Panc1 (cell line): Measurements from ENCODE around the gene POLE. TPM values are rescaled to one million over a fixed set of nuclear protein-coding genes. Genes with fewer than 3 reads are reported as not detected.

ENCODE experiments used
- ATAC-seq: fragments of 200-7000 bp; cut with Tn5 transposase; 2 replicates; pipeline ENCODE4 v1.9.1; 2020; ENCODE audit warnings: mild to moderate bottlenecking, moderate library complexity
- BruUV-seq: library from RNA; stranded (reverse); fragments of 400-500 nt; replicated peaks from 2 replicates; lab custom pipeline; 2021; lab: Mats Ljungman, UMichigan
- CTCF ChIA-PET: fragments of 300-600 bp; sonication (Branson Sonifier 250); formaldehyde crosslinking; loops from one replicate; lab custom pipeline; 2022; ENCODE audit warnings: antibody characterized with exemption; lab: Charles Lee
- POLR2A ChIA-PET: fragments of 300-600 bp; sonication (Branson Sonifier 250); formaldehyde crosslinking; loops from one replicate; lab custom pipeline; 2022; ENCODE audit warnings: antibody characterized with exemption; lab: Charles Lee
- DNase-seq: peaks from one replicate; pipeline ENCODE4 v3.0.0-alpha.2; 2010; ENCODE audit warnings: low read depth, low spot score
- H3K27ac ChIP-seq: 2 replicates; pipeline ENCODE4 v1.5.1; 2011; ENCODE audit warnings: mild to moderate bottlenecking, low read length, inconsistent platforms
- H3K27me3 ChIP-seq: fragments of 200-500 bp; sonication (Bioruptor generic); 2 replicates; pipeline ENCODE4 v1.6.0; 2014; ENCODE audit warnings: low read length, inconsistent platforms; ENCODE audit not compliant: control insufficient read depth, insufficient read depth
- H3K36me3 ChIP-seq: fragments of 200-500 bp; sonication (Bioruptor generic); 2 replicates; pipeline ENCODE4 v1.5.1; 2014; ENCODE audit warnings: inconsistent platforms, mild to moderate bottlenecking, low read length, moderate library complexity; ENCODE audit not compliant: control insufficient read depth, insufficient read depth
- H3K4me1 ChIP-seq: 2 replicates; pipeline ENCODE4 v1.5.1; 2011; ENCODE audit warnings: inconsistent platforms, mild to moderate bottlenecking, low read length, moderate library complexity; ENCODE audit not compliant: control insufficient read depth, insufficient read depth
- H3K4me3 ChIP-seq, 2 experiments: 2 replicates each; pipeline ENCODE4 v1.5.1; 2011 to 2012; ENCODE audit warnings: low read depth in 2 of 2, low read length in 2 of 2, mild to moderate bottlenecking in 2 of 2, inconsistent platforms in 1 of 2, moderate library complexity in 1 of 2
- H3K9me3 ChIP-seq: fragments of 200-500 bp; sonication (Bioruptor generic); 2 replicates; pipeline ENCODE4 v1.5.1; 2014; ENCODE audit warnings: low read depth, mild to moderate bottlenecking, inconsistent platforms, low read length, moderate library complexity; ENCODE audit not compliant: control insufficient read depth, insufficient read depth
- CTCF ChIP-seq: fragments of 450-650 bp; IDR thresholded peaks from 2 replicates; pipeline ENCODE4 v1.5.1; 2017; ENCODE audit warnings: mild to moderate bottlenecking
- POLR2AphosphoS5 ChIP-seq: IDR thresholded peaks from 2 replicates; pipeline ENCODE4 v1.6.1; 2012; ENCODE audit warnings: mild to moderate bottlenecking, low read depth, low read length, moderate library complexity
- REST ChIP-seq, 2 experiments: IDR thresholded peaks; 2 replicates each; pipeline ENCODE4 v1.6.1; 2011 to 2012; ENCODE audit warnings: low read depth in 2 of 2, control low read depth in 1 of 2, low read length in 1 of 2, mild to moderate bottlenecking in 1 of 2, moderate library complexity in 1 of 2; ENCODE audit not compliant: insufficient read depth in 1 of 2
- SIN3A ChIP-seq: IDR thresholded peaks from 2 replicates; pipeline ENCODE4 v1.6.1; 2012; ENCODE audit warnings: low read depth, mild to moderate bottlenecking, low read length, moderate library complexity, borderline replicate concordance; ENCODE audit not compliant: insufficient read depth
- TCF7L2 ChIP-seq: IDR thresholded peaks from 2 replicates; pipeline ENCODE4 v1.6.1; 2011; ENCODE audit warnings: mild to moderate bottlenecking, low read depth, low read length, inconsistent platforms
- in situ Hi-C: cut with HindIII; loops from 2 replicates; pipeline ENCODE4 v1.10.0; 2016; ENCODE audit warnings: low sequenced_read_pairs, low pct_unique_long_range_greater_than_20kb
- intact Hi-C: fragments of 100-400 bp; cut with micrococcal nuclease; formaldehyde crosslinking; loops from one replicate; pipeline ENCODE4 v1.10.0; 2022; ENCODE audit not compliant: unreplicated experiment
- total RNA-seq: library from RNA; stranded (reverse); gene quantifications from one replicate; pipeline ENCODE4 v1.2.1, GENCODE V29; 2021; ENCODE audit not compliant: unreplicated experiment

The POLE gene
- total RNA-seq, 1 experiment from 2014 or later: 112 TPM

- no TSS peak for BruUV-seq
- no peak for TF ChIP-seq REST (IDR thresholded peaks at IDR 0.05; ENCODE audit: insufficient read depth in 1 of 2, low read depth in 2 of 2, low read length in 1 of 2)
- TF ChIP-seq CTCF: no peak
- TF ChIP-seq SIN3A: no peak
- TF ChIP-seq POLR2AphosphoS5: no peak
- no peak for TF ChIP-seq TCF7L2
- Histone ChIP-seq H3K36me3 (peaks cover 8% of the 10 kb centered on the region), H3K27me3 (no peaks in the 10 kb centered on the region), H3K27ac (no peak overlapping the region), H3K9me3 (no peaks in the 10 kb centered on the region), H3K4me1 (no peaks in the 10 kb centered on the region), H3K4me3 (no peak overlapping the region)
- in situ Hi-C loops (no loop called here), intact Hi-C loops (no loop called here)
- ChIA-PET POLR2A (no interaction called here), CTCF (no interaction called here)
- ATAC-seq (no peak), DNase-seq (no peak)
Observed at GRCh38 chr12:132635076-132635955, 51.8 kb downstream of the POLE start.

DNA sequence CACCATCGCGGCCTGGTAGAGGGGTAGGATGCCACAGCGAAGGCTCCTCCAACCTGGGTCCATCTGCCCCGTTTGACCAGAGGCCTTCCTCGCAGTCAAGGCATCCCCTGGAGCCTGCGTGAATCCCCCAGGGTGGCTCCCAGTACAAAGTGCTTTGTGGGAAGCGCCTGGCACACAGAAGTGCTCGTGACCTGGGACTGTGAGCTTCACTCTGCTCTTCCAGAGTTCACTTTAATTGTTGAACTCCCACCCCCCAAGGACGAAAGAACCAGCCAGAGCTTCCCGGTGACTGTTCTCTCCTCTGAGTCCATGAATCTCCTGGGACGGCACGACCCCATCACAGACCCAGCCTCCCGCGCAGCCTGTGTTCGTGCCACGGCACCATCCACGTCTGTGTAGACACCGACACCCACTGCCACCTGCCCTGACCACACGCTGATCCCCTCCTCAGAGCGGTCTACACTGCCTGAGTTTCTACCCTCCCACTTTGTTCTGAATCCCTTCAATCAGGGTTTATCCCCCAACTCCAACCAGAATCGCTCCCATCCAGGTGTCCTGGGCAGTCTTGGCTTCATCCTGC, 52.6 kb downstream of the POLE start:
- in situ Hi-C loops (no loop called here), intact Hi-C loops (no loop called here)
- TF ChIP-seq CTCF (no peak), REST (IDR thresholded peaks at IDR 0.05; ENCODE audit: insufficient read depth in 1 of 2, low read depth in 2 of 2, low read length in 1 of 2) (no peak), TCF7L2 (no peak), POLR2AphosphoS5 (no peak), SIN3A (no peak)
- ATAC-seq (no peak), DNase-seq (no peak)
- ChIA-PET POLR2A (no interaction called here), CTCF (no interaction called here)
- BruUV-seq: no TSS peak
- Histone ChIP-seq H3K27me3 (no peaks in the 10 kb centered on the region), H3K27ac (no peak overlapping the region), H3K36me3 (peaks cover 11% of the 10 kb centered on the region), H3K4me1 (no peaks in the 10 kb centered on the region), H3K9me3 (no peaks in the 10 kb centered on the region), H3K4me3 (no peak overlapping the region)
